GM23338 (cell line): Measurements from ENCODE around the gene FAM227A. TPM values are rescaled to one million over a fixed set of nuclear protein-coding genes. Genes with fewer than 3 reads are reported as not detected.

Experiments used
- ATAC-seq: fragments of 200-7000 bp; cut with Tn5 transposase; 3 replicates; pipeline ENCODE4 v1.9.1; 2020
- DNase-seq: peaks from one replicate; pipeline ENCODE4 v3.0.0-alpha.2; 2015; ENCODE audit warnings: low spot score
- H2AFZ ChIP-seq: fragments of 200-600 bp; sonication (generic); 2 replicates; pipeline ENCODE4 v1.8.0; 2016; ENCODE audit warnings: antibody characterized with exemption, mild to moderate bottlenecking, moderate library complexity
- H3F3A ChIP-seq: fragments of 200-600 bp; sonication (generic); replicated peaks from 2 replicates; pipeline ENCODE4 v1.8.0; 2017; ENCODE audit warnings: antibody characterized with exemption, mixed run types, low read depth
- H3K27ac ChIP-seq: fragments of 200-600 bp; sonication (generic); 2 replicates; pipeline ENCODE4 v1.6.1; 2016; ENCODE audit warnings: low read depth
- H3K27me3 ChIP-seq: fragments of 200-600 bp; sonication (generic); 2 replicates; pipeline ENCODE4 v1.8.0; 2016; ENCODE audit warnings: mild to moderate bottlenecking, mixed run types, moderate library complexity; ENCODE audit not compliant: insufficient read depth
- H3K36me3 ChIP-seq: fragments of 200-600 bp; sonication (generic); 2 replicates; pipeline ENCODE4 v1.8.0; 2016; ENCODE audit warnings: mild to moderate bottlenecking; ENCODE audit not compliant: insufficient read depth
- H3K4me1 ChIP-seq: fragments of 200-600 bp; sonication (generic); 2 replicates; pipeline ENCODE4 v1.8.0; 2016; ENCODE audit warnings: mild to moderate bottlenecking, moderate library complexity; ENCODE audit not compliant: insufficient read depth
- H3K4me2 ChIP-seq: fragments of 200-600 bp; sonication (generic); 2 replicates; pipeline ENCODE4 v1.7.1; 2017; ENCODE audit warnings: mixed run types
- H3K4me3 ChIP-seq: fragments of 200-600 bp; sonication (generic); 2 replicates; pipeline ENCODE4 v1.6.1; 2016; ENCODE audit warnings: mixed run types
- H3K79me2 ChIP-seq: fragments of 200-600 bp; sonication (generic); replicated peaks from 2 replicates; pipeline ENCODE4 v1.8.0; 2017; ENCODE audit warnings: mild to moderate bottlenecking; ENCODE audit not compliant: insufficient read depth
- H3K9me2 ChIP-seq: fragments of 200-600 bp; sonication (generic); 2 replicates; pipeline ENCODE4 v1.8.0; 2017; ENCODE audit not compliant: insufficient read depth
- H4K20me1 ChIP-seq: fragments of 200-600 bp; sonication (generic); replicated peaks from 2 replicates; pipeline ENCODE4 v1.8.0; 2017; ENCODE audit warnings: mild to moderate bottlenecking; ENCODE audit not compliant: insufficient read depth
- H3K27ac Mint-ChIP-seq: 2 replicates; pipeline ENCODE4 v1.8.0; 2020; ENCODE audit warnings: inconsistent platforms, mild to moderate bottlenecking, moderate library complexity, mixed read lengths
- H3K27me3 Mint-ChIP-seq: 3 replicates; pipeline ENCODE4 v1.8.0; 2022; ENCODE audit warnings: low read depth, mild to moderate bottlenecking, moderate library complexity, mixed read lengths, inconsistent platforms; ENCODE audit not compliant: insufficient read depth, poor library complexity
- H3K36me3 Mint-ChIP-seq: 3 replicates; pipeline ENCODE4 v1.8.0; 2021; ENCODE audit warnings: low read depth, mild to moderate bottlenecking, inconsistent platforms, moderate library complexity, mixed read lengths
- H3K4me1 Mint-ChIP-seq: 3 replicates; pipeline ENCODE4 v1.8.0; 2020; ENCODE audit warnings: mild to moderate bottlenecking, inconsistent platforms, mixed read lengths
- H3K4me3 Mint-ChIP-seq: 3 replicates; pipeline ENCODE4 v1.8.0; 2021; ENCODE audit warnings: moderate library complexity, mild to moderate bottlenecking, inconsistent platforms, mixed read lengths
- H3K9me3 Mint-ChIP-seq: 3 replicates; pipeline ENCODE4 v1.8.0; 2020; ENCODE audit warnings: moderate library complexity, mild to moderate bottlenecking, inconsistent platforms, mixed read lengths
- CREB1 ChIP-seq: fragments of 250-450 bp; sonication (Bioruptor Pico); IDR thresholded peaks from 2 replicates; pipeline ENCODE4 v1.5.0; 2020; ENCODE audit warnings: low read depth, mild to moderate bottlenecking, moderate library complexity
- CTCF ChIP-seq, 2 experiments: fragments of 200-600 bp in 1 of 2; sonication (generic) in 1 of 2; conservative IDR thresholded peaks; 2 replicates each; pipeline versions ENCODE4 v1.5.1 to v1.6.1; 2016 to 2017; ENCODE audit warnings: antibody characterized with exemption in 2 of 2, low read depth in 2 of 2, mild to moderate bottlenecking in 2 of 2, moderate library complexity in 1 of 2
- EZH2 ChIP-seq: fragments of 200-600 bp; sonication (generic); IDR thresholded peaks from one replicate; pipeline ENCODE4 v1.8.0; 2017; ENCODE audit warnings: antibody characterized with exemption, mild to moderate bottlenecking, low read depth; ENCODE audit not compliant: unreplicated experiment
- EZH2phosphoT487 ChIP-seq: fragments of 200-600 bp; sonication (generic); IDR thresholded peaks from one replicate; pipeline ENCODE4 v1.8.1; 2018; ENCODE audit warnings: antibody characterized with exemption; ENCODE audit not compliant: unreplicated experiment
- POLR2AphosphoS5 ChIP-seq: IDR thresholded peaks from 2 replicates; pipeline ENCODE4 v1.6.1; 2016; ENCODE audit warnings: antibody characterized with exemption, low read depth
- ZNF331 ChIP-seq: fragments of 250-450 bp; sonication (Bioruptor Pico); IDR thresholded peaks from 2 replicates; pipeline ENCODE4 v1.5.0; 2020; ENCODE audit warnings: low read depth, mild to moderate bottlenecking, moderate library complexity
- ZNF462 ChIP-seq: fragments of 250-450 bp; sonication (Bioruptor Pico); IDR thresholded peaks from 2 replicates; pipeline ENCODE4 v1.5.0; 2020; ENCODE audit warnings: mild to moderate bottlenecking, moderate library complexity
- polyA plus RNA-seq: library from polyadenylated mRNA; unstranded; fragments of >200 nt; fragmentation: Nextera tagmentation; extraction: Ambion mirVana; gene quantifications from 2 replicates; pipeline ENCODE4 v1.2.1, GENCODE V29; 2016
- total RNA-seq: library from RNA; depleted of rRNA; stranded (reverse); fragments of >200 nt; shearing (Covaris generic); gene quantifications from 2 replicates; pipeline ENCODE4 v1.2.3, GENCODE V29; 2014

Gene FAM227A
- total and polyA plus RNA-seq, 2 experiments from 2014 or later: 5.8 to 11.0 TPM

- peak overlapping the region; percentile 97 for H3K27ac Mint-ChIP-seq
- no peaks in the 10 kb centered on the region for H3K79me2 ChIP-seq
- no peaks in the 10 kb centered on the region for H3K27me3 ChIP-seq
- peak overlapping the region; percentile 97 for H2AFZ ChIP-seq
- H4K20me1 ChIP-seq: no peaks in the 10 kb centered on the region
- no peaks in the 10 kb centered on the region for H3K9me3 Mint-ChIP-seq
- no peaks in the 10 kb centered on the region for H3K36me3 ChIP-seq
- H3F3A ChIP-seq: no peaks in the 10 kb centered on the region
- H3K4me1 ChIP-seq: peaks cover 23% of the 10 kb centered on the region
- peaks cover 7% of the 10 kb centered on the region for H3K27me3 Mint-ChIP-seq
- peak; percentile 35 for DNase-seq
- H3K4me1 Mint-ChIP-seq: peaks cover 25% of the 10 kb centered on the region
- no peaks in the 10 kb centered on the region; the same call in 2 of the 3 replicates for H3K36me3 Mint-ChIP-seq
- H3K4me2 ChIP-seq: peak overlapping the region; percentile 88
- TF ChIP-seq POLR2AphosphoS5 (0 out of 2 replicates have a peak, but pooled peaks have one; percentile 21), EZH2phosphoT487 (no peak)
- H3K9me2 ChIP-seq: no peaks in the 10 kb centered on the region
- H3K4me3 ChIP-seq: peak overlapping the region; percentile 82
- ATAC-seq: peak; percentile 9
- peak overlapping the region; percentile 90 for H3K27ac ChIP-seq
- H3K4me3 Mint-ChIP-seq: peak overlapping the region; percentile 84
Measured at GRCh38 chr22:38569181-38569971, 86.8 kb downstream of the FAM227A start.

GRCh38 chr22:38567531-38568285 is 88.5 kb downstream of the FAM227A start:
- H3K4me1 Mint-ChIP-seq: peaks cover 25% of the 10 kb centered on the region
- no peak overlapping the region for H2AFZ ChIP-seq
- no peak overlapping the region for H3K27ac ChIP-seq
- no peaks in the 10 kb centered on the region for H3K79me2 ChIP-seq
- H3K4me2 ChIP-seq: no peak overlapping the region
- no peaks in the 10 kb centered on the region for H3K36me3 ChIP-seq
- peaks cover 23% of the 10 kb centered on the region for H3K4me1 ChIP-seq
- no peak overlapping the region for H3K27ac Mint-ChIP-seq
- H3K4me3 Mint-ChIP-seq: no peak overlapping the region
- no peaks in the 10 kb centered on the region for H3K27me3 ChIP-seq
- peaks cover 7% of the 10 kb centered on the region for H3K27me3 Mint-ChIP-seq
- H3K4me3 ChIP-seq: no peak overlapping the region
- no peak for ATAC-seq
- no peaks in the 10 kb centered on the region for H3F3A ChIP-seq
- H3K36me3 Mint-ChIP-seq: no peaks in the 10 kb centered on the region; the same call in 2 of the 3 replicates
- no peaks in the 10 kb centered on the region for H3K9me3 Mint-ChIP-seq
- peak; percentile 8 for DNase-seq
- H3K9me2 ChIP-seq: no peaks in the 10 kb centered on the region
- no peaks in the 10 kb centered on the region for H4K20me1 ChIP-seq
- TF ChIP-seq EZH2phosphoT487: no peak
- no peak for TF ChIP-seq POLR2AphosphoS5
- TF ChIP-seq ZNF462 (CRISPR knock-in tag): no peak
- no peak for TF ChIP-seq ZNF331 (CRISPR knock-in tag)
- TF ChIP-seq CREB1 (CRISPR knock-in tag): no peak
- TF ChIP-seq CTCF (conservative IDR thresholded peaks at IDR 0.05; ENCODE audit: low read depth in 2 of 2): no peak
- no peak for TF ChIP-seq EZH2
